Activated T-helper 17 cell treated with anti-CD3 and anti-CD28 coated beads, Interleukin-2, amount 50 U/mL, for 72 hours (primary cell): ENCODE results near the gene PNCK. TPM values are rescaled to one million over a fixed set of nuclear protein-coding genes. Genes with fewer than 3 reads are reported as not detected.

Experiments used
- ATAC-seq: fragments of 150-1000 bp; cut with Tn5 transposase; replicated peaks from 2 replicates; pipeline ENCODE4 v1.10.0; 2021; ENCODE audit warnings: mild to moderate bottlenecking, moderate library complexity
- H3K27ac Mint-ChIP-seq: one replicate; pipeline ENCODE4 v1.8.0; 2022; ENCODE audit warnings: mixed read lengths
- H3K27me3 Mint-ChIP-seq: one replicate; pipeline ENCODE4 v1.8.0; 2022; ENCODE audit warnings: mixed read lengths
- H3K36me3 Mint-ChIP-seq: one replicate; pipeline ENCODE4 v1.8.0; 2022; ENCODE audit warnings: low read depth, mild to moderate bottlenecking, mixed read lengths
- H3K4me1 Mint-ChIP-seq: one replicate; pipeline ENCODE4 v1.8.0; 2022; ENCODE audit warnings: mixed read lengths
- H3K4me3 Mint-ChIP-seq: one replicate; pipeline ENCODE4 v1.8.0; 2022; ENCODE audit warnings: mild to moderate bottlenecking, mixed read lengths
- H3K9me3 Mint-ChIP-seq: one replicate; pipeline ENCODE4 v1.8.0; 2022; ENCODE audit warnings: mixed read lengths
- total RNA-seq, 2 donors: library from RNA; stranded (reverse); gene quantifications; one replicate each; pipeline ENCODE4 v1.2.3, GENCODE V29; 2022

The PNCK gene
- total RNA-seq, 2 donors from 2014 or later: 1.6 to 16.7 TPM

DNA sequence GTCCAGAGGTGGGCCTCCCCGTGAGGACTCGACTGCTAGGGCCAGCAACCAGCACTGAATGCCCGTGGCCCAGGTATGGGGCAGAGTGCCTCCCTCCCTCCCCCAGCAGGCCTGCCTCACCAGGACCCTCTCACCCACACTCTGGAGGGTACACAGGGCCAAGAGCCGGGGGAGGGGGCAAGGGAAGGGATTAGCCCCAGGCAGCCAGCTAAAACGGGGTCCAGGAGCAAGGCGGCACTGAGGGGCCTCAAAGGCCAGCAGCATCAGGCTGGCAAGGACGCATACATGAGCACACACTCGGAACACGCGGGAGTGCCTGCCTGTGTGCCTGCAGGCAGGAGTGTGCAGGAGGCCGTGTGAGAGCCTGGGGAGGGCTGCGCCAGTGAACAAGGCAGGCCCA, 44.9 kb downstream of the PNCK start:
- H3K9me3 Mint-ChIP-seq: no peaks in the 10 kb centered on the region
- ATAC-seq: no peak

DNA sequence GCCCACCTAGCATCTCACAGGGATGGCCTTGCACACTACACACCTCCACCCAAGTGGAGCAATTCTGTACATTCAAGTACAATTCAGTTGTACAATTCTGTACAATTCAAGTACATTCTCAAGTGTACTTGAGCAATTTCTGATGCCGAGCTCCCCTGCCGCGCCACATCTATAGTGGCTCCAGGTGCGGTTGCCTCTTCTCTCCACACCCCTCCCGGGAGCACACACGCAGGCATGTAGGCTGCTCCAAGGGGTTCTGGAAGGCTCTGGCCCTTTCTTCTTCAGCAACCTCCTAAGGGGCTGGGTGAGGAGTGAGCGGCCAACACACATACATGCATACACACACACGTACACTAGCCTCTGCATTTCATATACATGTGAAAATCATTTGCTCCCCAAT, 45.5 kb downstream of the PNCK start:
- ATAC-seq: no peak
- Mint-ChIP-seq H3K27me3 (peaks cover 3% of the 10 kb centered on the region), H3K4me3 (no peak overlapping the region), H3K27ac (no peak overlapping the region), H3K9me3 (no peaks in the 10 kb centered on the region), H3K36me3 (no peaks in the 10 kb centered on the region), H3K4me1 (no peaks in the 10 kb centered on the region)

More for the DNA sequence above, 44.9 kb downstream of the PNCK start:
- Mint-ChIP-seq H3K27me3 (peaks cover 3% of the 10 kb centered on the region), H3K4me3 (no peak overlapping the region), H3K36me3 (no peaks in the 10 kb centered on the region), H3K27ac (no peak overlapping the region), H3K4me1 (no peaks in the 10 kb centered on the region)

DNA sequence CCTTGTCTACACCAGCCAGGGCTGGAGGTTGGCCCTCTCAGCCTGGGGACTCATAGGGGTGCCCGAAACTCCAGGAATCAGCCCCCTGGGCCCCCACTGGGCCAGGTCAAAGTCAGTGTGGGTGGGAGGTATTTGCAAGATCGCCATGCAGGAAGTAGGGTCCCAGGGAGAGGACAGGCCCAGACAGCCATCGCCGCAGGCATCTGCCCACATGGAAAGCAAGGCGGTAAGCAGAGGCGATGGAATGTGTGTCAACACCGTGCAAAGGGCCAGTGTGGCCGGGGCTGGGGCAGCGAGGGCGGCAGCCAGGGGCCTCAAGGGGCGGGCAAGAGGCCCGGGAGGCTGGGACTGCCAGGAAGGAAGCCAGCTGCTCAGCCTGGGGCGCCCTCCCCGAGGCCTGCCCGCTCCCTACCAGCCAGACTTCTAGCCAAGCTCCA, 45.9 kb downstream of the PNCK start:
- Mint-ChIP-seq H3K36me3 (no peaks in the 10 kb centered on the region), H3K4me1 (no peaks in the 10 kb centered on the region), H3K9me3 (no peaks in the 10 kb centered on the region), H3K27ac (no peak overlapping the region), H3K27me3 (peaks cover 3% of the 10 kb centered on the region), H3K4me3 (no peak overlapping the region)
- ATAC-seq: no peak

DNA sequence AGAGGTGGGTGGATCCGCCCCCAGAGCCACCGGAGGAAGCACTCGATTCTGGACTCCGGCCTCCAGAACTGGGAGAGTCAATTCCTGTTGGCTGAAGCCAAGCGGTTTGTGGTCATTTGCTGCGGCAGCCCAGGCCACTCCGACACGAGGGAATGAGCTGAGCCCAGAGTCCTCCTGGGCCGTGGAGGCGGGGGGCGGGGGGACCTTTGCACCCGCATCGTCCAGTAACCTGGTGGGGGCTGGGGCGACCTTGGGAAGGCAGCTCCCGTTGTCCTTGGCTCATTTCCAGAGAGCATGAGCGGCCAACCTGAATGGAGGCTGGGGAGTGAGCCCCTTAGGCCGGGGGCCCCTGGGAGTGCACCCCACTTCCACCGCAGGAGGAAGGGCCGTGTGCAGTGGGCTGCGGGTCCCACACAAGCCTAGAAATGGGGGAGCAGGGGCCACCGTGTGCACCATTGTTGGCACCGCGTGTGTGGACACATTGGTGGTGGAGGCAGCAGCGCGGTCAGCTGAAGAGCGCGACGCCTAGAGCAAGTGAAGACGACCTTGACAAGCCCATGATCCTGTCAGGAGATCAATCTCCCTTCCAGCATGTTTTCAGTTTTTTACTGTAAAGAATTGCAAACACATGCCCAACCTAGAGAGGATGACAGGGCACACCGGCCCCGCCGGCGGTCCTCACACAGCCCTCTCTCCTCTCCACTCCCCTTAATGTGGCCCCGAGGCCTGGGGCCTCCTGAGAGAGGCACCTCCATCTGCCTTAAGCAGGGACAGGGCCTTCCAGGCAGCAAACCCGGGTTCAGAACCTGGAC, 46.5 kb downstream of the PNCK start:
- Mint-ChIP-seq H3K4me3 (no peak overlapping the region), H3K36me3 (no peaks in the 10 kb centered on the region), H3K9me3 (no peaks in the 10 kb centered on the region), H3K27ac (no peak overlapping the region), H3K4me1 (no peaks in the 10 kb centered on the region), H3K27me3 (peaks cover 3% of the 10 kb centered on the region)
- no peak for ATAC-seq

DNA sequence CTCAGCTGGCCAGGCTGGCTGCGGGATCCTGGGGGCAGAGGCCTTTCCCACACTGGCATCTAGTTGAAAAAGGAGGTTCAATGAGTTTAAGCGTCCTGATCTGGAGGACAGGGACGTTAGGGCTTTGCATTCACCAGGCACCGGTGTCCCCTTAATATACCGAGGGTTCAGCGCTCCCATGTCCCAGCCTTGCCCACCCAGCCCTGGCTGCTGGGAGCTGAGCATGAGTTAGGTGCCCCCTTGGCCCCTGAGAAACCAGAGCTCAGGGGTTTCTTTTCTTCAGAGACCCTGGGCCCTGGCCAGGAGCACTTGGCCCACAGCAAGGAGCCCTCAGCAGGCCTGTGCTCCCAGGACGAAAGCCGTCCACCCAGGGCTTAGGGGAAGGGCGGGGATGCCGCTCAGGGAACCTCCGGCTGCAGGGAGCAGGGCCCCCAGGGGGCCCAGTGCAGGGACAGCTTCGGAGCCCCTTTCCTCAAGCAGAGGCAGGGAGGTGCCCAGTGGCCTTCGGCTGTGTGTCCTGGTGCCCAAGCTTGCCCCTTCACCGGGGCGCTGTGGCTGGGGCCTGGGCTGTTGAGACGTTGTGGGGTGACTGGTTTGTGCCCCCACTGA, 47.5 kb downstream of the PNCK start:
- no peaks in the 10 kb centered on the region for H3K4me1 Mint-ChIP-seq
- no peak overlapping the region for H3K27ac Mint-ChIP-seq
- no peaks in the 10 kb centered on the region for H3K9me3 Mint-ChIP-seq
- H3K27me3 Mint-ChIP-seq: peaks cover 2% of the 10 kb centered on the region
- H3K4me3 Mint-ChIP-seq: no peak overlapping the region
- ATAC-seq: no peak
- no peaks in the 10 kb centered on the region for H3K36me3 Mint-ChIP-seq

DNA sequence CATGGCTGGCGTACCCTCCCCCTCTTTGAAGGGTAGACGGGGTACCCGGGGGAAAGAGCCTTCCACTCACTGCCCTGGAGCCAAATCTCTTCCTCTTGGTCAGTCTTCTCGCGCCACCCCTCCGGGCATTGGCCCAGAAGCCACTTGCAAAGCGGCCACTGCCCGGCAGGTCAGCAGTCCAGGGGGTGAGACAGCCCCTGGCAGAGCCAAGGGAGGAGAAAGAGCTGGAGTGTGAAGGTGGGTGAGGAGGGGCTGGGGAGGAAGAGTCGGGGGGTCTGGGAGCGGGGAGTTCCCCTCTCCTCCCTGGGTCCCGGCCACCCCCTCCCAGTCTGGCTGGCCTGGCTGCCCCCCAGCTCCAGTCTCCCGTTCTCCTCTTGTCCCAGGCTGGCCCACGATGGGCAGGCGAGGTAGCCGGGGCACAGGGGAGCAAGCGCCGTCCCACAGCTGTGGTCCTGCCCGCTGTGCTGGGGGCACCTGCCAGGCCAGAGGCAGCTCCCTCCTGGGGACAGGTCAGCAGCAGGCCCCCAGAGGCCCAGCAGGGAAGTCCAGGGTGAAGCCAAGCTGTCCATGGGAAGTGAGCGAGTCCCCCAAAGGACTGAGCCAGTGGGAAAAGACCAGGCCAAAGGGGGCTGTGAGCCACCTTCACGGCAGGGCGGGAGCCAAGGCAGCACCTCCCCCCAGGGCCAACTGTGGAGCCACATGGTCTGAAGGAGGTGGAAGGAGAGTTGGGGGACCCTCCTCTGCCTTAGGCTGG, 48.2 kb downstream of the PNCK start:
- Mint-ChIP-seq H3K27me3 (no peaks in the 10 kb centered on the region), H3K9me3 (no peaks in the 10 kb centered on the region), H3K27ac (no peak overlapping the region), H3K4me1 (no peaks in the 10 kb centered on the region), H3K4me3 (no peak overlapping the region), H3K36me3 (no peaks in the 10 kb centered on the region)
- ATAC-seq: no peak

DNA sequence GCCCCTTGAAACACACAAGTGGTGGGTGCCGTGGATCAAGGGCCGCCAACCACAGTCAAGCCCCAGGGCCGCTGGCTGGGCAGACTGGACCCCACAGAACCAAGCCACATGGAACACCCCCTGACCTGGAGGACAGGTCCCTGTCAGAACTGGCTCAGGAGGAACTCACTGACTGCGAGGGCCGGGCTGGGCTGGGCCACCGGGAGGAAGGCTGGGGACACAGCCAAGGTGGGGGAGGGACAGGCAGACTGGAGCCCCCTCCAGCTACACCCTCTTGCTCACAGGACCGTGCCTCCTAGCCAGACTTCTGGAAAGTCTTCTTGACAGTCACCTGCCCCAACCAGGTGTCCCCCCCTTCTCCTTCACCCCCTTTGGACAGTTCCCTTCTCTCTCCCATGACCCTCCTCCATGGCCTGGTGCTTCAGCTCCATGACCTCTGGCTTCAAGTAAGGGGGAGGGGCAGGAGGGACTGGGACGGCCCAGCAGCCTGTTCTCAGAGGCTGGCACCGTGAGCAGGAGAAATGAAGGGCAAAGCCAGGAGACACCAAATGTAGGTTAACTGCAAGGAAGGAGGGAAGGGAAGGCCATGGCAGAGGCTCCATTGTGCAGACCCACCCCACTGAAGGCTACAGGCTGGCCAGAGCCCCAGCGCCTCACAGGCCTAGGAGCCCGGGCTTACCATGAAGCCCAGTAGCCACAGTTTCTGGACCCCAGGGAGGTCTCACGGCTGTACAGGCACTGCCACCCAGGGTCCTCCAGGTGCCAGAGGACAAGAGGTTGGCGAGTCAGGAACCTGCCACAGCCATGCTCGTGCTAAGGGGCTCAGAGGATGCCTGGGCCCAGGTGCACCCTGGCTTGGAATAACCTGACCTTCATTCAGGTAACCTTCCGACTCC, 49.2 kb downstream of the PNCK start:
- no peak overlapping the region for H3K4me3 Mint-ChIP-seq
- no peaks in the 10 kb centered on the region for H3K27me3 Mint-ChIP-seq
- H3K9me3 Mint-ChIP-seq: no peaks in the 10 kb centered on the region
- H3K36me3 Mint-ChIP-seq: no peaks in the 10 kb centered on the region
- no peak overlapping the region for H3K27ac Mint-ChIP-seq
- H3K4me1 Mint-ChIP-seq: no peaks in the 10 kb centered on the region
- no peak for ATAC-seq

DNA sequence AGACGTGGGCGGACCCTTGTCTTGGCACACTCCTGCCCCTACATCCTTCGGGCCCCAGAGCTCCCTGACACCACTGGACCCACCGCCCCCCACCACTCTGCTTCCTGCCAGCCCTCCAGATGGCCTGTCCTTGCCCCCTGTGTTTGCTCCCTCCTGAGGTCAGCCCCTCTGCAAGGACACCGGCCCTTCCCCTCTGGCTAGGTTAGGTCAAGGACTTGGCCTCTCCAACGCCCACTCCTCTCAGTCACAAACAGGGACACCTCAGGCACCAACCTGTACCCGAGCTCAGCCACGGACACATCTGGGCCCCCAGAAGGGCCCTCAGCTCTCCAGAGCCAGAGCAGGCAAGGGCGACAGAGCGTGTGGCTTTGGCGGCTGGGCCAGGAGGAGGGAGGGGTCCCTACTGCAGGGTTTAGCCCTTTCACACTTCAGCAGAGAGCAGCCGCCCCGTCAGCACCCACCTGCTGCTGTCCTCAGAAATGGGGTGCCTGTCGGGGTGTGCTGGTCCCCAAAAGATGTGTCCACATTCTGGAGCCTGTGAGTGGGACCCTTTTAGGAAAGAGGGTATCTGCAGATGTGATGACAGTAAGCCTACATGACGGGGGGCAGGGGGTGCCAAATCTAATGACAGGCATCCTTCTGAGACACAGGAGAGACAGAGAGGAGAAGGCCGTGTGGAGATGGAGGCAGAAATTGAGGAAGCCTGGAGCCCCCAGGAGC, 50.1 kb downstream of the PNCK start:
- Mint-ChIP-seq H3K9me3 (no peaks in the 10 kb centered on the region), H3K4me3 (no peak overlapping the region), H3K4me1 (no peaks in the 10 kb centered on the region), H3K27ac (no peak overlapping the region), H3K36me3 (no peaks in the 10 kb centered on the region), H3K27me3 (no peaks in the 10 kb centered on the region)
- ATAC-seq: no peak

DNA sequence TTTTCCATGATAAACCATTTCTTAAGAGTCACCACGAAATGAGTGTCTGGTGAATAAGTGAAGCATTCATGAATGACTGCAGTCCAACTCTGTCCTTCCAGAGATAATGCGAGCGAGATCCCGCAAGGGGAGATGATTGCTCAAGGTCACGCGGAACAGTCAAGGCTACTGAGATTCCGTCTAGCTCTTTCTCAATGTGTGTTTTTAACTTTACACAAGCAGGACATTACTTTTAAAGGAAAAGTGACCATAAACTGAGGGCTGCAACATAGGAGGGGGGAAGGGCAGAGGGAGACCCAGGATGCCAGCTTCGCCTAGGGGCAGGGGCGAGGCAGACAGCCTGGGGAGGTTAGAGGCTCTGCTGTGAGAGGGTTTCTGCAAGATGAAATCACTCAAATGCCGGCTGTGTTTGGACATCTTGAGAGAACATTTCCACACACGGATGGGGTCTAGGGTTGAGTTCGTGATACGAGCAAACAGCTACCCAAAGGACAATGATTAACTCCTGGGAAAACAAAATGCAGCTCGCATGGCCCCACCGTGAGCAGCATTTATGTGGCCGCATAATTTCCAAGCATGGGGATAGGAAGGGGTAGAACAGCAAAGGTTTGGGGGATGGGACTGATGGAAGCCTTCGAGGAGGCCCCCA, 50.8 kb downstream of the PNCK start:
- Mint-ChIP-seq H3K4me3 (no peak overlapping the region), H3K9me3 (no peaks in the 10 kb centered on the region), H3K27me3 (no peaks in the 10 kb centered on the region), H3K27ac (no peak overlapping the region), H3K36me3 (no peaks in the 10 kb centered on the region), H3K4me1 (no peaks in the 10 kb centered on the region)
- no peak for ATAC-seq

DNA sequence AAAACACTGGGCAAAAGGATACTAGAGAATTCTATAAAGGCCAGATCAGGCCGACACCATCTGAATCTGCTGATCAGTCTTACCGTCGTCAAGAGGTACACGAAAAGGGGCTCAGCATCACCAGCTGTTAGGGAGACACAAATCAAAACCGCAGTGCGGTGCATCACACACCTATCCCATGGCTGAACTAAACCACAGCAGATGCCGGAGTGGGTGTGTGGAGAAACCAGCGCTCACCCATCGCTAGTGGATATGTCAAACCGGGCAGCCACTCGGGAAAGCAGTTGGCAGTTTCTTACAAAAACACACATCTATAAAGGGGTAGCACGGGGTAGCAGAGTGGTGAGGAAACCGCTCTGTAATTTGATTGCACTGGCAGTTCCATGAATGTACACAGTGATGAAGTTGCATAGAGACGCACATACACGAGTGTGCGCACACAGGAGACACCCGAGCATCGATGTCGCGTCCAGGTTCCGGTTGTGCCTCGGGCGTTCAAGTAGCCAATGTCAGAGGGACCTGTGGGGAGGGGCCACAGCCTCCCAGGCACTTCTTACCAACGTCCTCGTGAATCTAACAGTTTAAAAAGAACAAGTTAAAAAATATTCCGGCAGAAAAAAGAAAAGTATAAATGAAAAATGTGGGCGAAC, 51.5 kb downstream of the PNCK start:
- Mint-ChIP-seq H3K27ac (no peak overlapping the region), H3K9me3 (no peaks in the 10 kb centered on the region), H3K27me3 (no peaks in the 10 kb centered on the region), H3K36me3 (no peaks in the 10 kb centered on the region), H3K4me3 (no peak overlapping the region), H3K4me1 (no peaks in the 10 kb centered on the region)
- no peak for ATAC-seq

DNA sequence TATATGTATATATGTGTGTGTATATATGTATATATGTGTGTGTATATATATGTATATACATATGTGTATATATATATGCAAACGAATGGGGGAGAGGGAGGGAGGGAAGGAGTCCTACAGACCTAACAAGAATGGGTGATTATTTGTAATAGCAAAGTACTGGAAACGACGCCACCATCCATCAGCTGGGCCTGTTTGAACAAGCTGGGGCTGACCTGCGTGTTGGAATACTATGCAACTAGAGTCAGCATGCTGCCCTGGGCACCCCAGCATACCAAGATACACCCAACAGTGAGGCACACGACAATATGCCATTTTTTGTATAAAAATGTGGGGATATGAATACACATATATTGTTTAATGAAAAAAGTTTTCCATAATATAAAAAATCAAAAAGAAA, 53.0 kb downstream of the PNCK start:
- H3K4me3 Mint-ChIP-seq: no peak overlapping the region
- no peak for ATAC-seq

More for the DNA sequence above, 53.0 kb downstream of the PNCK start:
- H3K36me3 Mint-ChIP-seq: no peaks in the 10 kb centered on the region
- no peaks in the 10 kb centered on the region for H3K9me3 Mint-ChIP-seq
- no peaks in the 10 kb centered on the region for H3K27me3 Mint-ChIP-seq
- H3K27ac Mint-ChIP-seq: no peak overlapping the region
- H3K4me1 Mint-ChIP-seq: no peaks in the 10 kb centered on the region
